Astrocyte (in vitro differentiated cells and primary cell): Measurements from ENCODE around the gene ACCSL. TPM values are rescaled to one million over a fixed set of nuclear protein-coding genes. Genes with fewer than 3 reads are reported as not detected.

Experiments used
- DNase-seq: peaks from one replicate; pipeline ENCODE4 v3.0.0-alpha.2; 2010; ENCODE audit warnings: low read depth
- FAIRE-seq: peaks from 2 replicates; lab custom pipeline; 2011; peaks lifted over from hg19 to GRCh38; lab: Jason Lieb, UNC
- H2AFZ ChIP-seq: 2 replicates; pipeline ENCODE4 v1.6.0; 2012; ENCODE audit warnings: low read depth, low read length, inconsistent platforms
- H3K27ac ChIP-seq: 2 replicates; pipeline ENCODE4 v1.5.1; 2011; ENCODE audit warnings: low read depth, low read length, inconsistent platforms
- H3K27me3 ChIP-seq: 2 replicates; pipeline ENCODE4 v1.6.0; 2011; ENCODE audit warnings: low read length, inconsistent platforms; ENCODE audit not compliant: insufficient read depth
- H3K36me3 ChIP-seq: 2 replicates; pipeline ENCODE4 v1.5.1; 2011; ENCODE audit warnings: low read length, inconsistent platforms; ENCODE audit not compliant: insufficient read depth
- H3K4me1 ChIP-seq: 2 replicates; pipeline ENCODE4 v1.5.1; 2011; ENCODE audit warnings: low read length, inconsistent platforms; ENCODE audit not compliant: insufficient read depth
- H3K4me2 ChIP-seq: 2 replicates; pipeline ENCODE4 v1.6.0; 2012; ENCODE audit warnings: low read length, inconsistent platforms
- H3K4me3 ChIP-seq: 2 replicates; pipeline ENCODE4 v1.5.1; 2011; ENCODE audit warnings: low read depth, mild to moderate bottlenecking, low read length, inconsistent platforms; ENCODE audit not compliant: insufficient read depth
- H3K79me2 ChIP-seq: 2 replicates; pipeline ENCODE4 v1.6.0; 2012; ENCODE audit warnings: mild to moderate bottlenecking, low read length, inconsistent platforms; ENCODE audit not compliant: insufficient read depth
- H3K9ac ChIP-seq: 2 replicates; pipeline ENCODE4 v1.6.0; 2012; ENCODE audit warnings: mild to moderate bottlenecking, low read length, inconsistent platforms
- H3K9me3 ChIP-seq: 2 replicates; pipeline ENCODE4 v1.5.1; 2012; ENCODE audit warnings: low read depth, mild to moderate bottlenecking, low read length, inconsistent platforms; ENCODE audit not compliant: insufficient read depth
- H4K20me1 ChIP-seq: 2 replicates; pipeline ENCODE4 v1.6.0; 2012; ENCODE audit warnings: low read length, inconsistent platforms; ENCODE audit not compliant: insufficient read depth
- H3K27ac Mint-ChIP-seq: one replicate; pipeline ENCODE4 v1.8.0; 2021; ENCODE audit warnings: mild to moderate bottlenecking, mixed read lengths; ENCODE audit not compliant: unreplicated experiment
- H3K27me3 Mint-ChIP-seq: one replicate; pipeline ENCODE4 v1.8.0; 2021; ENCODE audit warnings: low read depth, mixed read lengths; ENCODE audit not compliant: unreplicated experiment
- H3K36me3 Mint-ChIP-seq: one replicate; pipeline ENCODE4 v1.8.0; 2021; ENCODE audit warnings: low read depth, mixed read lengths; ENCODE audit not compliant: unreplicated experiment
- H3K4me1 Mint-ChIP-seq: one replicate; pipeline ENCODE4 v1.8.0; 2021; ENCODE audit warnings: low read depth, mixed read lengths; ENCODE audit not compliant: unreplicated experiment
- H3K4me3 Mint-ChIP-seq: one replicate; pipeline ENCODE4 v1.8.0; 2021; ENCODE audit warnings: mild to moderate bottlenecking, moderate library complexity, mixed read lengths; ENCODE audit not compliant: unreplicated experiment
- H3K9me3 Mint-ChIP-seq: one replicate; pipeline ENCODE4 v1.8.0; 2021; ENCODE audit warnings: mild to moderate bottlenecking, mixed read lengths; ENCODE audit not compliant: unreplicated experiment
- CTCF ChIP-seq: IDR thresholded peaks from 2 replicates; pipeline ENCODE4 v1.5.1; 2011; ENCODE audit warnings: low read depth, mild to moderate bottlenecking, inconsistent platforms, low read length, moderate library complexity; ENCODE audit not compliant: insufficient read depth
- EZH2 ChIP-seq: IDR thresholded peaks from 2 replicates; pipeline ENCODE4 v1.6.1; 2012; ENCODE audit warnings: mild to moderate bottlenecking, low read length, inconsistent platforms; ENCODE audit not compliant: insufficient read depth
- total RNA-seq: library from RNA; stranded (reverse); gene quantifications from 2 replicates; pipeline ENCODE4 v1.2.1, GENCODE V29; 2021

Gene ACCSL
- total RNA-seq, 1 donor from 2014 or later = not detected

- no peaks in the 10 kb centered on the region for H3K36me3 ChIP-seq
- DNase-seq = no peak
- no peak overlapping the region for H3K27ac Mint-ChIP-seq
- H3K9me3 Mint-ChIP-seq = peaks cover 8% of the 10 kb centered on the region
- no peak overlapping the region for H3K4me3 ChIP-seq
- TF ChIP-seq EZH2 = no peak
- no peak for TF ChIP-seq CTCF
- H3K27ac ChIP-seq = no peak overlapping the region
- no peaks in the 10 kb centered on the region for H3K79me2 ChIP-seq
- peaks cover 4% of the 10 kb centered on the region for H3K36me3 Mint-ChIP-seq
- no peaks in the 10 kb centered on the region for H3K4me1 ChIP-seq
- H3K27me3 ChIP-seq = peaks cover 18% of the 10 kb centered on the region
- peaks cover 13% of the 10 kb centered on the region for H3K27me3 Mint-ChIP-seq
- H3K4me1 Mint-ChIP-seq = no peaks in the 10 kb centered on the region
- H2AFZ ChIP-seq = no peak overlapping the region
- H3K9me3 ChIP-seq = no peaks in the 10 kb centered on the region
- H3K4me3 Mint-ChIP-seq = no peak overlapping the region
- no peaks in the 10 kb centered on the region for H4K20me1 ChIP-seq
- no peak overlapping the region for H3K9ac ChIP-seq
- H3K4me2 ChIP-seq = no peak overlapping the region
- no peak for FAIRE-seq
These were observed 1.6 kb upstream of the ACCSL start for GRCh38 chr11:44046182-44046581.

- H3K27ac ChIP-seq = no peak overlapping the region
- Mint-ChIP-seq H3K36me3 (peaks cover 4% of the 10 kb centered on the region), H3K9me3 (peaks cover 5% of the 10 kb centered on the region), H3K4me1 (no peaks in the 10 kb centered on the region), H3K27me3 (peaks cover 15% of the 10 kb centered on the region), H3K4me3 (no peak overlapping the region), H3K27ac (no peak overlapping the region)
- no peaks in the 10 kb centered on the region for H3K79me2 ChIP-seq
- no peak for FAIRE-seq
- H3K27me3 ChIP-seq = peaks cover 18% of the 10 kb centered on the region
- TF ChIP-seq EZH2 = no peak
- TF ChIP-seq CTCF = no peak
- H3K4me1 ChIP-seq = no peaks in the 10 kb centered on the region
- H3K4me3 ChIP-seq = no peak overlapping the region
- H3K9ac ChIP-seq = no peak overlapping the region
- no peaks in the 10 kb centered on the region for H3K9me3 ChIP-seq
- no peaks in the 10 kb centered on the region for H4K20me1 ChIP-seq
- H3K36me3 ChIP-seq = no peaks in the 10 kb centered on the region
- H2AFZ ChIP-seq = no peak overlapping the region
- DNase-seq = no peak
- H3K4me2 ChIP-seq = no peak overlapping the region
These were observed 483 bp upstream of the ACCSL start for GRCh38 chr11:44047298-44047697.

GRCh38 chr11:44049832-44050231, 2.1 kb downstream of the ACCSL start:
- no peaks in the 10 kb centered on the region for H3K79me2 ChIP-seq
- H3K36me3 Mint-ChIP-seq = peaks cover 4% of the 10 kb centered on the region
- DNase-seq = no peak
- H3K36me3 ChIP-seq = no peaks in the 10 kb centered on the region
- no peaks in the 10 kb centered on the region for H3K4me1 Mint-ChIP-seq
- H3K9ac ChIP-seq = no peak overlapping the region
- H3K9me3 ChIP-seq = no peaks in the 10 kb centered on the region
- peaks cover 5% of the 10 kb centered on the region for H3K9me3 Mint-ChIP-seq
- FAIRE-seq = no peak
- H3K4me2 ChIP-seq = no peak overlapping the region
- no peaks in the 10 kb centered on the region for H3K4me1 ChIP-seq
- TF ChIP-seq CTCF = no peak
- TF ChIP-seq EZH2 = no peak
- no peak overlapping the region for H3K27ac Mint-ChIP-seq
- H3K27ac ChIP-seq = no peak overlapping the region
- H4K20me1 ChIP-seq = no peaks in the 10 kb centered on the region
- no peak overlapping the region for H3K4me3 Mint-ChIP-seq
- no peak overlapping the region for H3K4me3 ChIP-seq
- H3K27me3 ChIP-seq = peaks cover 16% of the 10 kb centered on the region
- peaks cover 15% of the 10 kb centered on the region for H3K27me3 Mint-ChIP-seq
- H2AFZ ChIP-seq = no peak overlapping the region
